GM10266 (cell line): Measurements from ENCODE around the gene CSNK1E.

Experiments
- DNase-seq: peaks from one replicate; pipeline ENCODE4 v3.0.0; 2012; ENCODE audit errors: extremely low spot score
- CTCF ChIP-seq: IDR thresholded peaks from 2 replicates; pipeline ENCODE4 v1.5.1; 2012; ENCODE audit warnings: mild to moderate bottlenecking, low read depth; ENCODE audit not compliant: control insufficient read depth, insufficient read depth; ENCODE audit errors: missing control alignments

Gene CSNK1E

GRCh38 chr22:38260761-38261681 lies 56.2 kb downstream of the CSNK1E start:
- TF ChIP-seq CTCF = no peak

DNA sequence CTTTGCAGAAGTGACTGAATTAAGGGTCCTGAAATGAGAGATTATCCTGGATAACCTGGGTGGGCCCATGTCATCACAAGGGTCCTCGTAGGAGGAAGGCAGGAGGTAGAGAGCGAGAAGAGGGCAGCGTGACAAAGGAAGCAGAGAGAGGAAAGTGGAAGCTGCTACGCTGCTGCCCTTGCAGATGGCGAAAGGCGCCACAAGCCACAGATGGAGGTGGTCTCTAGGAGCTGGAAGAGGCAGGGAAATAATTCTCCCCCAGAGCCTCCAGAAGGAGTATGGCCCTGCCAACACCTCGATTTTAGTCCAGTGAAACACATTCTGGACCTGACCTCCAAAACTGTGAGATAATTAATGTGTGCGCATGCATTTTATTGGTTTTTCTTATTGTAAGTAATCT lies 57.9 kb downstream of the CSNK1E start:
- no peak for DNase-seq
- no peak for TF ChIP-seq CTCF

More at GRCh38 chr22:38260761-38261681, 56.2 kb downstream of the CSNK1E start:
- DNase-seq = no peak

GRCh38 chr22:38258895-38259294 lies 58.3 kb downstream of the CSNK1E start:
- TF ChIP-seq CTCF = no peak
- no peak for DNase-seq

- no peak for TF ChIP-seq CTCF
- DNase-seq = no peak
Observed at GRCh38 chr22:38257650-38258250, 59.5 kb downstream of the CSNK1E start.

GRCh38 chr22:38257181-38257580 lies 60.1 kb downstream of the CSNK1E start:
- no peak for TF ChIP-seq CTCF
- DNase-seq = no peak

DNA sequence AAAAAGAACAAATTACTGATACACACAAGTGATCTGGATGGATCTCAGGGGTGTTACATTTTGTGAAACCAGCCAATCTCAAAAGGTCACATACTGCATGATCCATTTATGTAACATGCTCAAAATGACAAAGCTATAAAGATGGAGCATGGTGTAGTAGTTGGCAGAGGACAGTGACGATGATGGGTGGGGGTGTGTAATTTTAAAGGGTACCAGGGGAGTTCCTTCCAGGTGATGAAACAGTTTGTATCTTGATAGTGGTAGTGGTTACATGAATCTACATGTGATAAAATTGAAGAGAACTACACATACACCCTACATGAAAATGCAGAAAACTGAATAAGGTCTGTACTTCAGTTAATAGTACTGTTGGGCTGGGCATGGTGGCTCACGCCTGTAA lies 61.5 kb downstream of the CSNK1E start:
- no peak for TF ChIP-seq CTCF
- DNase-seq = no peak

- no peak for TF ChIP-seq CTCF
- DNase-seq = no peak
Observed at GRCh38 chr22:38251341-38251692, 65.9 kb downstream of the CSNK1E start.
